Measurements from ENCODE around the gene TNNC2. TPM values are rescaled to one million over a fixed set of nuclear protein-coding genes. Genes with fewer than 3 reads are reported as not detected.

TNNC2 gene
- total and polyA plus RNA-seq, 9 of the 15 experiments (the other 6 are each of a cell fraction or from before 2014, with no cell fraction given), result not detected

DNA sequence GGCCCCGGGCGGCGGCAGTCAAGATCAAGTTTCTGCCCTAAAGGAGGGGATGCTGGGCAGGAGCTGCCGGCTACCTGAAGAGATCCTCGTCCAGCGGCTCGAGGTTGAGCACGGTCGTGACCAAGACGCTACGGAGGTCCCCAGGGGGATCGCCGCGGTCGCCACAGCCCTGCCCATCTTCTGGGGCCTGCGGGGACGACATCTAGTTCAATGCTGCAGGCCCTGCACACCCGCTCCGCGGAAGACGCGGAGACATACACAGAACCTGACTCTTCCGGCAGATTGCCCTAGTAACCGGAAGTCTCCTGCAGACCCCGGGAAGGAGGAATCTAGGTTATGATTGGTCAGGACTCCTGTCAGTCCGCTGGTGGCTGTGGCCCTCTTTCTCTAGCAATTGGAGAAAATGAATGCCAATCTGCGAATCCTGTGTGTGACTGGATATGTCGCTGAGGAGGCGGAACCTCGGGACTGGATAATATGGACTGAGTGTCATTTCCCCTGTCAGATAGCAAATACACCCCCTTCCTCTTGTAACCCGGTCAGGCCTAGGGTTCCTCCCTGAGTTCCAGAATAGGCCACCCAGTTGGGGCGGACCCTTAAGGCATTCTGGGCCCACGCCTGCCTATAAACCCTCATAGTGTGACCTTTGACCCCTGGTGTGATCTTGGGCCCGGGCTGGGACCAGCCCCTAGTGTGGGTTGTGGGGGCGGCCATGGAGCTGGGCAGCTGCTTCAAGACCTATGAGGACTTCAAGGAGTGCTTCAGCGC lies 30.2 kb upstream of the TNNC2 start, which contains the start of the genes ACOT8 and ZSWIM3 (continued):
- TF ChIP-seq, protein P1, sequence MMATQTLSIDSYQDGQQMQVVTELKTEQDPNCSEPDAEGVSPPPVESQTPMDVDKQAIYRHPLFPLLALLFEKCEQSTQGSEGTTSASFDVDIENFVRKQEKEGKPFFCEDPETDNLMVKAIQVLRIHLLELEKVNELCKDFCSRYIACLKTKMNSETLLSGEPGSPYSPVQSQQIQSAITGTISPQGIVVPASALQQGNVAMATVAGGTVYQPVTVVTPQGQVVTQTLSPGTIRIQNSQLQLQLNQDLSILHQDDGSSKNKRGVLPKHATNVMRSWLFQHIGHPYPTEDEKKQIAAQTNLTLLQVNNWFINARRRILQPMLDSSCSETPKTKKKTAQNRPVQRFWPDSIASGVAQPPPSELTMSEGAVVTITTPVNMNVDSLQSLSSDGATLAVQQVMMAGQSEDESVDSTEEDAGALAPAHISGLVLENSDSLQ (IDR thresholded peaks at IDR 0.05), result peak; percentile 100
- TF ChIP-seq EZH2 (IDR thresholded peaks at IDR 0.05; ENCODE audit: borderline replicate concordance, low read depth, low read length) (no peak), ZNF592 (IDR thresholded peaks at IDR 0.05) (peak; percentile 58), NFRKB (IDR thresholded peaks at IDR 0.05; ENCODE audit: low read depth) (peak; percentile 42; the same call in 1 of the 2 replicates), HBP1 (CRISPR knock-in tag; IDR thresholded peaks at IDR 0.05) (0 out of 2 replicates have a peak, but pooled peaks have one; percentile 35), CTBP1 (IDR thresholded peaks at IDR 0.05; ENCODE audit: borderline replicate concordance) (no peak; the same call in 1 of the 2 replicates), BRD9 (IDR thresholded peaks at IDR 0.05; ENCODE audit: low read depth, partially characterized antibody) (peak; percentile 22), TAF9B (IDR thresholded peaks at IDR 0.05; ENCODE audit: partially characterized antibody) (peak; percentile 81), GABPB1 (CRISPR knock-in tag; IDR thresholded peaks at IDR 0.05) (peak; percentile 97), ZNF584 (CRISPR knock-in tag; IDR thresholded peaks at IDR 0.05; ENCODE audit: low read depth) (0 out of 2 replicates have a peak, but pooled peaks have one; percentile 28)
- TF ChIP-seq, protein P2, sequence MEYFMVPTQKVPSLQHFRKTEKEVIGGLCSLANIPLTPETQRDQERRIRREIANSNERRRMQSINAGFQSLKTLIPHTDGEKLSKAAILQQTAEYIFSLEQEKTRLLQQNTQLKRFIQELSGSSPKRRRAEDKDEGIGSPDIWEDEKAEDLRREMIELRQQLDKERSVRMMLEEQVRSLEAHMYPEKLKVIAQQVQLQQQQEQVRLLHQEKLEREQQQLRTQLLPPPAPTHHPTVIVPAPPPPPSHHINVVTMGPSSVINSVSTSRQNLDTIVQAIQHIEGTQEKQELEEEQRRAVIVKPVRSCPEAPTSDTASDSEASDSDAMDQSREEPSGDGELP (CRISPR knock-in tag; IDR thresholded peaks at IDR 0.05; ENCODE audit: borderline replicate concordance), result peak; percentile 53; the same call in 1 of the 2 replicates
- TF ChIP-seq, protein P3, sequence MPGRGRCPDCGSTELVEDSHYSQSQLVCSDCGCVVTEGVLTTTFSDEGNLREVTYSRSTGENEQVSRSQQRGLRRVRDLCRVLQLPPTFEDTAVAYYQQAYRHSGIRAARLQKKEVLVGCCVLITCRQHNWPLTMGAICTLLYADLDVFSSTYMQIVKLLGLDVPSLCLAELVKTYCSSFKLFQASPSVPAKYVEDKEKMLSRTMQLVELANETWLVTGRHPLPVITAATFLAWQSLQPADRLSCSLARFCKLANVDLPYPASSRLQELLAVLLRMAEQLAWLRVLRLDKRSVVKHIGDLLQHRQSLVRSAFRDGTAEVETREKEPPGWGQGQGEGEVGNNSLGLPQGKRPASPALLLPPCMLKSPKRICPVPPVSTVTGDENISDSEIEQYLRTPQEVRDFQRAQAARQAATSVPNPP (IDR thresholded peaks at IDR 0.05; ENCODE audit: borderline replicate concordance, insufficient read depth, insufficient read length), result no peak
- TF ChIP-seq, protein P4, sequence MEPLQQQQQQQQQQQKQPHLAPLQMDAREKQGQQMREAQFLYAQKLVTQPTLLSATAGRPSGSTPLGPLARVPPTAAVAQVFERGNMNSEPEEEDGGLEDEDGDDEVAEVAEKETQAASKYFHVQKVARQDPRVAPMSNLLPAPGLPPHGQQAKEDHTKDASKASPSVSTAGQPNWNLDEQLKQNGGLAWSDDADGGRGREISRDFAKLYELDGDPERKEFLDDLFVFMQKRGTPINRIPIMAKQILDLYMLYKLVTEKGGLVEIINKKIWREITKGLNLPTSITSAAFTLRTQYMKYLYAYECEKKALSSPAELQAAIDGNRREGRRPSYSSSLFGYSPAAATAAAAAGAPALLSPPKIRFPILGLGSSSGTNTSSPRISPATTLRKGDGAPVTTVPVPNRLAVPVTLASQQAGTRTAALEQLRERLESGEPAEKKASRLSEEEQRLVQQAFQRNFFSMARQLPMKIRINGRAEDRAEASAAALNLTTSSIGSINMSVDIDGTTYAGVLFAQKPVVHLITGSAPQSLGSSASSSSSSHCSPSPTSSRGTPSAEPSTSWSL (CRISPR knock-in tag; IDR thresholded peaks at IDR 0.05; ENCODE audit: borderline replicate concordance), result 0 out of 2 replicates have a peak, but pooled peaks have one; percentile 70

Data from K562 (cell line).